GM15510 (cell line): Measurements from ENCODE around the gene FBH1.

ENCODE experiments used
- POLR2A ChIP-seq: IDR thresholded peaks from 3 replicates; pipeline ENCODE4 v1.6.1; 2011; ENCODE audit warnings: borderline replicate concordance; ENCODE audit not compliant: insufficient read length; ENCODE audit errors: extremely low read depth

Gene FBH1

GRCh38 chr10:5944389-5945189 lies 54.5 kb downstream of the FBH1 start:
- TF ChIP-seq POLR2A: no peak

GRCh38 chr10:5945190-5945509 lies 55.1 kb downstream of the FBH1 start:
- no peak for TF ChIP-seq POLR2A

GRCh38 chr10:5945561-5946418 lies 55.7 kb downstream of the FBH1 start:
- no peak for TF ChIP-seq POLR2A

- no peak for TF ChIP-seq POLR2A
Measured at GRCh38 chr10:5946786-5947185, 56.7 kb downstream of the FBH1 start.

GRCh38 chr10:5947471-5948207 lies 57.6 kb downstream of the FBH1 start:
- no peak for TF ChIP-seq POLR2A

GRCh38 chr10:5948208-5948585 lies 58.2 kb downstream of the FBH1 start:
- no peak for TF ChIP-seq POLR2A

- TF ChIP-seq POLR2A: no peak
Measured at GRCh38 chr10:5949009-5949759, 59.1 kb downstream of the FBH1 start.

GRCh38 chr10:5951167-5951711 lies 61.2 kb downstream of the FBH1 start:
- no peak for TF ChIP-seq POLR2A

- TF ChIP-seq POLR2A: no peak
Measured at GRCh38 chr10:5951721-5952407, 61.8 kb downstream of the FBH1 start.

- TF ChIP-seq POLR2A: no peak
Measured at GRCh38 chr10:5952731-5953385, 62.8 kb downstream of the FBH1 start.

- no peak for TF ChIP-seq POLR2A
Measured at GRCh38 chr10:5953676-5954075, 63.6 kb downstream of the FBH1 start.

GRCh38 chr10:5956146-5956936 lies 66.3 kb downstream of the FBH1 start:
- TF ChIP-seq POLR2A: no peak
